KOPT-K1 (cell line): Measurements from ENCODE around the gene NFIA.

Source experiments
- H3K27ac ChIP-seq: fragments of 200-600 bp; sonication (generic); 2 replicates; pipeline ENCODE4 v1.5.1; 2016; ENCODE audit warnings: antibody characterized with exemption, mild to moderate bottlenecking, low read depth, low read length; ENCODE audit not compliant: poor library complexity, severe bottlenecking
- H3K36me3 ChIP-seq: fragments of 200-600 bp; sonication (generic); 2 replicates; pipeline ENCODE4 v1.5.1; 2017; ENCODE audit warnings: antibody characterized with exemption, mild to moderate bottlenecking, low read length, moderate library complexity; ENCODE audit not compliant: insufficient read depth
- H3K9me3 ChIP-seq: fragments of 200-600 bp; sonication (generic); 2 replicates; pipeline ENCODE4 v1.5.1; 2017; ENCODE audit warnings: antibody characterized with exemption, low read length, mild to moderate bottlenecking; ENCODE audit not compliant: insufficient read depth, poor library complexity, severe bottlenecking

The NFIA gene

GRCh38 chr1:61174060-61174795, 91.9 kb downstream of the NFIA start:
- Histone ChIP-seq H3K27ac (no peak overlapping the region), H3K9me3 (no peaks in the 10 kb centered on the region), H3K36me3 (no peaks in the 10 kb centered on the region)

GRCh38 chr1:61175976-61176375, 93.6 kb downstream of the NFIA start:
- no peaks in the 10 kb centered on the region for H3K36me3 ChIP-seq
- no peaks in the 10 kb centered on the region for H3K9me3 ChIP-seq
- no peak overlapping the region for H3K27ac ChIP-seq

GRCh38 chr1:61181067-61182038, 99.0 kb downstream of the NFIA start:
- Histone ChIP-seq H3K9me3 (no peaks in the 10 kb centered on the region), H3K27ac (no peak overlapping the region), H3K36me3 (no peaks in the 10 kb centered on the region)

GRCh38 chr1:61182049-61182448, 99.7 kb downstream of the NFIA start:
- H3K9me3 ChIP-seq: no peaks in the 10 kb centered on the region
- H3K27ac ChIP-seq: no peak overlapping the region
- H3K36me3 ChIP-seq: no peaks in the 10 kb centered on the region

- Histone ChIP-seq H3K27ac (no peak overlapping the region), H3K36me3 (no peaks in the 10 kb centered on the region), H3K9me3 (no peaks in the 10 kb centered on the region)
These were observed 100.1 kb downstream of the NFIA start for GRCh38 chr1:61182480-61182879.

GRCh38 chr1:61183471-61184039, 101.2 kb downstream of the NFIA start:
- H3K36me3 ChIP-seq: no peaks in the 10 kb centered on the region
- H3K27ac ChIP-seq: no peak overlapping the region
- no peaks in the 10 kb centered on the region for H3K9me3 ChIP-seq

- no peaks in the 10 kb centered on the region for H3K36me3 ChIP-seq
- H3K9me3 ChIP-seq: no peaks in the 10 kb centered on the region
- no peak overlapping the region for H3K27ac ChIP-seq
These were observed 101.8 kb downstream of the NFIA start for GRCh38 chr1:61184040-61184713.

- H3K9me3 ChIP-seq: no peaks in the 10 kb centered on the region
- no peaks in the 10 kb centered on the region for H3K36me3 ChIP-seq
- no peak overlapping the region for H3K27ac ChIP-seq
These were observed 102.3 kb downstream of the NFIA start for GRCh38 chr1:61184714-61185106.

- Histone ChIP-seq H3K27ac (no peak overlapping the region), H3K9me3 (no peaks in the 10 kb centered on the region), H3K36me3 (no peaks in the 10 kb centered on the region)
These were observed 104.4 kb downstream of the NFIA start for GRCh38 chr1:61186753-61187152.

- Histone ChIP-seq H3K27ac (no peak overlapping the region), H3K9me3 (no peaks in the 10 kb centered on the region), H3K36me3 (no peaks in the 10 kb centered on the region)
These were observed 105.2 kb downstream of the NFIA start for GRCh38 chr1:61187352-61188086.

- Histone ChIP-seq H3K27ac (no peak overlapping the region), H3K9me3 (no peaks in the 10 kb centered on the region), H3K36me3 (no peaks in the 10 kb centered on the region)
These were observed 107.8 kb downstream of the NFIA start for GRCh38 chr1:61190153-61190552.

GRCh38 chr1:61190618-61191432, 108.5 kb downstream of the NFIA start:
- no peak overlapping the region for H3K27ac ChIP-seq
- H3K36me3 ChIP-seq: no peaks in the 10 kb centered on the region
- no peaks in the 10 kb centered on the region for H3K9me3 ChIP-seq

GRCh38 chr1:61191433-61191720, 109.0 kb downstream of the NFIA start:
- Histone ChIP-seq H3K36me3 (no peaks in the 10 kb centered on the region), H3K9me3 (no peaks in the 10 kb centered on the region), H3K27ac (no peak overlapping the region)
